Neuronal stem cell (in vitro differentiated cells): ENCODE data around the gene CCN6.

Experiments
- DNase-seq: peaks from one replicate; pipeline ENCODE4 v3.0.0-alpha.2; 2013; ENCODE audit warnings: low spot score
- H2AFZ ChIP-seq: one replicate; pipeline ENCODE4 v1.6.1; 2013; ENCODE audit warnings: mild to moderate bottlenecking, low read length, inconsistent platforms
- H2AK5ac ChIP-seq: 2 replicates; pipeline ENCODE4 v1.6.1; 2013; ENCODE audit warnings: low read depth, mild to moderate bottlenecking, inconsistent platforms, low read length, moderate library complexity, mixed read lengths
- H2BK120ac ChIP-seq: 2 replicates; pipeline ENCODE4 v1.6.1; 2013; ENCODE audit warnings: low read depth, mild to moderate bottlenecking, inconsistent platforms, low read length, moderate library complexity, mixed read lengths
- H2BK12ac ChIP-seq: one replicate; pipeline ENCODE4 v1.6.1; 2013; ENCODE audit warnings: low read length, inconsistent platforms
- H2BK15ac ChIP-seq: 2 replicates; pipeline ENCODE4 v1.6.1; 2013; ENCODE audit warnings: mild to moderate bottlenecking, low read length, inconsistent platforms, mixed read lengths
- H2BK5ac ChIP-seq: one replicate; pipeline ENCODE4 v1.6.1; 2013; ENCODE audit warnings: inconsistent platforms, mild to moderate bottlenecking, low read length, moderate library complexity
- H3K14ac ChIP-seq: one replicate; pipeline ENCODE4 v1.6.1; 2013; ENCODE audit warnings: low read length, inconsistent platforms
- H3K18ac ChIP-seq: 2 replicates; pipeline ENCODE4 v1.6.1; 2013; ENCODE audit warnings: low read length, inconsistent platforms
- H3K23ac ChIP-seq: 2 replicates; pipeline ENCODE4 v1.6.1; 2013; ENCODE audit warnings: low read depth, mild to moderate bottlenecking, mixed read lengths, low read length, inconsistent platforms; ENCODE audit not compliant: poor library complexity
- H3K27ac ChIP-seq: replicated peaks from 3 replicates; pipeline ENCODE4 v1.5.1; 2013; ENCODE audit warnings: low read length, inconsistent platforms
- H3K27me3 ChIP-seq, 3 experiments: 2 replicates each; pipeline ENCODE4 v1.6.1; 2013; ENCODE audit warnings: low read length in 3 of 3, mild to moderate bottlenecking in 2 of 3, inconsistent platforms in 1 of 3, low read depth in 1 of 3, mixed read lengths in 1 of 3, moderate library complexity in 1 of 3; ENCODE audit not compliant: control insufficient read depth in 3 of 3, insufficient read depth in 3 of 3
- H3K36me3 ChIP-seq, 2 donors: replicated peaks in 1 of 2; 2 replicates each; pipeline ENCODE4 v1.6.1; 2013; ENCODE audit warnings: low read length in 2 of 2; ENCODE audit not compliant: control insufficient read depth in 2 of 2, insufficient read depth in 2 of 2
- H3K4ac ChIP-seq: 2 replicates; pipeline ENCODE4 v1.6.1; 2013; ENCODE audit warnings: inconsistent platforms, mild to moderate bottlenecking, low read length, moderate library complexity
- H3K4me1 ChIP-seq, 2 donors: 1 replicate in 1 of 2; 2 replicates in 1 of 2; pipeline ENCODE4 v1.6.1; 2013; ENCODE audit warnings: low read length in 2 of 2, low read depth in 1 of 2; ENCODE audit not compliant: control insufficient read depth in 2 of 2, insufficient read depth in 1 of 2
- H3K4me2 ChIP-seq: one replicate; pipeline ENCODE4 v1.6.1; 2013; ENCODE audit warnings: mild to moderate bottlenecking, low read length, inconsistent platforms; ENCODE audit not compliant: insufficient read depth, poor library complexity, severe bottlenecking
- H3K4me3 ChIP-seq, 2 donors: 2 replicates each; pipeline ENCODE4 v1.5.1; 2013; ENCODE audit warnings: low read length in 2 of 2, mild to moderate bottlenecking in 2 of 2, inconsistent platforms in 1 of 2, moderate library complexity in 1 of 2
- H3K79me1 ChIP-seq: one replicate; pipeline ENCODE4 v1.6.1; 2013; ENCODE audit warnings: low read depth, mild to moderate bottlenecking, inconsistent platforms, low read length, moderate library complexity
- H3K9ac ChIP-seq: one replicate; pipeline ENCODE4 v1.6.1; 2013; ENCODE audit warnings: mild to moderate bottlenecking, low read depth, low read length, inconsistent platforms; ENCODE audit not compliant: poor library complexity
- H3K9me3 ChIP-seq, 2 donors: replicated peaks in 1 of 2; 2 replicates each; pipeline versions ENCODE3 to v1.6.1; 2013; ENCODE audit warnings: low read length in 2 of 2, mild to moderate bottlenecking in 2 of 2, inconsistent platforms in 1 of 2, low read depth in 1 of 2, mixed read lengths in 1 of 2, moderate library complexity in 1 of 2; ENCODE audit not compliant: control insufficient read depth in 2 of 2, insufficient read depth in 1 of 2
- H4K8ac ChIP-seq: one replicate; pipeline ENCODE4 v1.6.1; 2013; ENCODE audit warnings: low read depth, mild to moderate bottlenecking, inconsistent platforms, low read length, moderate library complexity
- H4K91ac ChIP-seq: one replicate; pipeline ENCODE4 v1.6.1; 2013; ENCODE audit warnings: low read length, low read depth, mild to moderate bottlenecking, inconsistent platforms; ENCODE audit not compliant: poor library complexity
- WGBS, 2 donors: extraction: QIAGEN DNeasy Blood & Tissue Kit; methylation state at CpG; one replicate each; pipeline ENCODE4 v1.1.7; 2013; ENCODE audit warnings: missing lambda C conversion rate in 2 of 2, mixed read lengths in 1 of 2; ENCODE audit not compliant: insufficient read length in 2 of 2, insufficient replicate concordance in 1 of 2; ENCODE audit errors: extremely low coverage in 2 of 2; 5-methylcytosine and 5-hydroxymethylcytosine counted together

CCN6 gene

DNA sequence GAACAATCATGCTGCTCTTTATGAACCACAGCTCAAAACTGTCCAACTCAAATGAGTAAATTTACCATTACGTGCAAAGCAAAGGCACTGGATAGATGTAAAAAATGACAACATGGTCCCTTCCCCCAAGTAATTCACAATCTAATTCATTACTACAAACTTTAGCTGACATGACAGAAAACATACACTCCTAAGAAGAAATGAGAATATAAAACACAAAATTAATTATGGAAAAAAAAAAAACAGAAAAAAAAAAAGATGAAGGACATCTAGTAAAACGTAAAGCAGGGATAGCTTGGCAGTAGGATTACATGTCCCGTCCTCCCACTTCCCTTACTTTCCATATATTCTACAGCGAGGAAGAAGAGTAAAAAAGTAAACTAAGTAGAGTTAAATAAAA, 27.7 kb downstream of the CCN6 start:
- Histone ChIP-seq H2BK15ac (no peak overlapping the region), H3K79me1 (peaks cover 2% of the 10 kb centered on the region), H3K36me3 (peaks cover 1 to 83% of the 10 kb centered on the region in 2 donors), H3K27me3 (no peaks in the 10 kb centered on the region), H3K18ac (no peak overlapping the region), H3K4me2 (no peak overlapping the region), H3K4ac (no peak overlapping the region), H2BK120ac (no peak overlapping the region), H3K23ac (no peak overlapping the region), H3K4me3 (no peak overlapping the region), H3K14ac (no peak overlapping the region), H2AFZ (no peak overlapping the region), H2BK12ac (no peak overlapping the region), H2AK5ac (no peak overlapping the region), H3K4me1 (peaks cover 0 to 3% of the 10 kb centered on the region in 2 donors), H2BK5ac (no peak overlapping the region), H3K27ac (no peak overlapping the region), H4K8ac (no peak overlapping the region), H4K91ac (no peak overlapping the region), H3K9me3 (peaks cover 0 to 5% of the 10 kb centered on the region in 2 donors), H3K9ac (no peak overlapping the region)
- DNase-seq, result no peak
- WGBS, 2 donors, result no CpG with 5 or more reads among the region's 4 CpGs

DNA sequence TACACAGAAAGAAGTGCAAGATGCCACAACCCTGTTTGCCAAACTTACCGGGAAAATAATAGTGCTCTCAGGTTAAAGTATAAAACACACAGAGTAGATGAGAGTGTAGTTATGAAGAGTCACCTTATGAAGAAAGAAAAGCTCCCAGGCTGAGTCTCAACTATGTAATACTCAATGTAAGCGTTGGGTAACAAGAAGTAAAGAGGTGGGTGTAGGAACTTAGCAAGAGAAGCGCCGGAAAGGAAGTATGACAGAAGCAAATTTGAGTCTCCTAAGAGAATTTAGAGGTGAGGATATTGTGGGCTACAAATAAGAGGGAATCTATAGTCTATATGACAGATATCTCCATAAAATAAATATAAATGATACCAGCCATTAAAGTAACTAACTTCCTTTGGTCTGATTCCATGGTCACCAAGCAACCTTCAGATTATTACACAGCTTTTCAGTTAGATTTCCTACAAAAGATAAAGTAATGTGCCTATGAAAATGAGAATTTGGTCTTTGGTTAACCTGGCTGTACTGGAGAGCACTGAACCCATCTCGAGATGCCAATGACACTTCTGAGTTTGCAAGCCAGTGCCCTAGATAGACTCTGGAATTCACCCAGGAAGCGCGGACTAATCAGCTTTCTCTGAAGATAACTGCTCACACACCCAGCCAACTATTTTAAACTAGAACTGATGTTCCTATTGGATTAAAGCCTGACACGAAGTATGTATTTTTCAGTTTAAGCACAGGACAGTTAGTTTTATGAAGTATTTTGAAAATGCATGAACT, 31.6 kb downstream of the CCN6 start:
- Histone ChIP-seq H3K27ac (no peak overlapping the region), H3K18ac (no peak overlapping the region), H4K91ac (no peak overlapping the region), H3K9me3 (peaks cover 0 to 5% of the 10 kb centered on the region in 2 donors), H3K9ac (no peak overlapping the region), H3K79me1 (peaks cover 2% of the 10 kb centered on the region), H2BK12ac (no peak overlapping the region), H3K4ac (no peak overlapping the region), H2BK5ac (no peak overlapping the region), H3K4me3 (no peak overlapping the region), H3K27me3 (peaks cover 0 to 2% (median 0%) of the 10 kb centered on the region in 3 experiments), H2BK15ac (no peak overlapping the region), H2AFZ (no peak overlapping the region), H3K23ac (no peak overlapping the region), H3K4me2 (no peak overlapping the region), H2AK5ac (no peak overlapping the region), H3K4me1 (peaks cover 2 to 4% of the 10 kb centered on the region in 2 donors), H3K14ac (no peak overlapping the region), H2BK120ac (no peak overlapping the region), H3K36me3 (peaks cover 1 to 44% of the 10 kb centered on the region in 2 donors), H4K8ac (no peak overlapping the region)
- DNase-seq, result no peak
- WGBS, 2 donors, result no CpG with 5 or more reads among the region's 8 CpGs

DNA sequence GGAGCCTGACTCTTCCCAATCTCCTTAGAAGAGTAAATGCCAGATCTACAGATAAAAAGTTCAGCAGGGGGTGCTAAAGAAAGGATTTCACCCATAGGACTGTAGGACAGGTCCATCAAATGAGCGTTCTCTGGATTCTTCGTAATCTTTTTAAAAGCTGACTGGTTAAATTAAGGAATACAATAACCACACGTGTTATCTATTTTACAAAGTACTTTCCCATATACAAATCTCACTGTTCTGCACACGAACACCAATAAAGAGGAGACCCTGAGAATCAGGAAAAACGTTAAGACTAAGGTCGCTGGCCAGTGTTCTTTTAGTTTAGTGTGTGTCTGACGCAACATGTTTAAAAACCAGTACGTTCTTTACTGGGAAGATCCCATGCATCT, 32.8 kb downstream of the CCN6 start:
- no peak overlapping the region for H2BK12ac ChIP-seq
- peak overlapping the region; percentile 83 for H2BK5ac ChIP-seq
- peaks cover 2% of the 10 kb centered on the region for H3K79me1 ChIP-seq
- peak overlapping the region; percentile 92 for H2AFZ ChIP-seq
- peak overlapping the region; percentile 91 for H3K9ac ChIP-seq
- H2BK120ac ChIP-seq, result no peak overlapping the region
- peak overlapping the region; percentile 75 for H3K4me2 ChIP-seq
- peak overlapping the region; percentile 75 to 90 for H3K4me3 ChIP-seq
- H3K4ac ChIP-seq, result no peak overlapping the region
- peak overlapping the region; percentile 91 for H3K18ac ChIP-seq
- H3K27me3 ChIP-seq, result peaks cover 0 to 2% (median 0%) of the 10 kb centered on the region in 3 experiments
- peak overlapping the region; percentile 62 for H3K27ac ChIP-seq
- peaks cover 1 to 33% of the 10 kb centered on the region in 2 donors for H3K36me3 ChIP-seq
- no peak overlapping the region for H3K23ac ChIP-seq
- H4K8ac ChIP-seq, result no peak overlapping the region
- H4K91ac ChIP-seq, result no peak overlapping the region
- H3K14ac ChIP-seq, result peak overlapping the region; percentile 67
- peaks cover 2 to 4% of the 10 kb centered on the region in 2 donors for H3K4me1 ChIP-seq
- WGBS, 2 donors, result no CpG with 5 or more reads among the region's 8 CpGs
- H3K9me3 ChIP-seq, result peaks cover 0 to 5% of the 10 kb centered on the region in 2 donors
- no peak overlapping the region for H2BK15ac ChIP-seq
- DNase-seq, result no peak
- H2AK5ac ChIP-seq, result no peak overlapping the region

DNA sequence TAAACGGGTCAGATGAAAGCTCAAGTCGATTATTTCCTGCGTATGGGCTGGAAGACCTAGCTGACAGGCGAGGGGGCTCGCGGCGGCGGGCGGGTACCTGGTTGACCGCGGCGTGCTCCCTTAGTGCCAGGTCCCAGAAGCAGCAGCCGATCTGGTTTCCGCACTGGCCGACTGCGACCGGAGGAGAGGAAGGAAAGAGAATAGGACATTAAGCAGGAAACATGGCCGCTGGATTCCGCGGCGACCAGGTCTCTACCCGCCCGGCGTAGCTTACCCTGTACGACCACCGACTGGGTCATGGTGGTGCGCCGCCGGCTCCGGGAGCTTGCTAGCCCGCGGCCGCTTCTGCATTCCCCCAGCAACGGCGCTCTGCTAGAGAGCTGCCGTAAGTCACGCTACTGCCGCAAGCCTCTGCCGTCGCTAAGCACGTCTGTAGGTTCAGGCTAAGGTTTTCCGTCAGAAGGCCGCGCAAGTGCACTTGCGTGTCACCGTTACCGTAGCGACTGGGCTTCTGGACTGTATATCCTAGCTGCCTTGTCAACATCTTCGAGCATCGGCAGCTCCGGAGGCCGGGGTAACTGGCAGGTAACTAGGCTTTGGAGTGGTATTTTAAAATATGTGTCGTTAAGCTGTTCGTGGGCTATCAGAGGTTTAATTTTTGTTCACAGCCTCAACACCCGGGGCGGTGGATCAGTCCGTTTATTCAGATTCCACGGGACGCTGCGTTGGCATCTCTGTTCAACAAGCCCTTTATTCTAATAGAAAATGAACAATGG, 33.4 kb downstream of the CCN6 start, which contains the start of the genes FAM229B and TUBE1:
TSS of gene FAM229B (plus strand) at position 456 of the 776 bp plus-strand sequence. CDS start 11,693 bp downstream, outside the sequence.
TSS of gene TUBE1 (minus strand) at position 347 of the 776 bp plus-strand sequence. CDS start at position 299, 48 bp downstream.
- Histone ChIP-seq H3K4me1 (peaks cover 2 to 4% of the 10 kb centered on the region in 2 donors), H3K79me1 (peaks cover 2% of the 10 kb centered on the region), H3K27me3 (peaks cover 0 to 2% (median 0%) of the 10 kb centered on the region in 3 experiments), H3K36me3 (peaks cover 1 to 32% of the 10 kb centered on the region in 2 donors), H3K18ac (peak within 1 kb of the TSS; percentile 91), H2BK5ac (peak within 1 kb of the TSS; percentile 83), H3K4me2 (peak within 1 kb of the TSS; percentile 75), H4K8ac (no peak within 1 kb of the TSS), H2BK15ac (no peak within 1 kb of the TSS), H3K9ac (peak within 1 kb of the TSS; percentile 91), H3K4ac (no peak within 1 kb of the TSS), H2AFZ (peak within 1 kb of the TSS; percentile 92), H2BK12ac (no peak within 1 kb of the TSS), H4K91ac (no peak within 1 kb of the TSS), H3K14ac (peak within 1 kb of the TSS; percentile 67), H3K23ac (peak within 1 kb of the TSS; percentile 14), H2AK5ac (no peak within 1 kb of the TSS), H2BK120ac (no peak within 1 kb of the TSS), H3K27ac (peak within 1 kb of the TSS; percentile 62), H3K9me3 (peaks cover 0 to 5% of the 10 kb centered on the region in 2 donors), H3K4me3 (peak within 1 kb of the TSS; percentile 75 to 90)
- no CpG with 5 or more reads among the region's 60 CpGs for WGBS, 2 donors
- peak; percentile 90 for DNase-seq
